GM12878 (cell line): ENCODE results near the gene MRPL41. TPM values are rescaled to one million over a fixed set of nuclear protein-coding genes. Genes with fewer than 3 reads are reported as not detected.

Experiments used
- ATAC-seq: fragments of 200-7000 bp; cut with Tn5 transposase; 3 replicates; pipeline ENCODE4 v1.9.1; 2020; ENCODE audit warnings: mild to moderate bottlenecking, moderate library complexity
- BruUV-seq: library from RNA; stranded (reverse); fragments of 400-500 nt; replicated peaks from 2 replicates; lab custom pipeline; 2021; lab: Mats Ljungman, UMichigan
- CTCF ChIA-PET: fragments of 300-600 bp; sonication (Branson Sonifier 250); formaldehyde crosslinking; extraction: SDS; loops from one replicate; lab custom pipeline; 2021; ENCODE audit warnings: inconsistent platforms; lab: Yijun Ruan, JAX
- POLR2A ChIA-PET: fragments of 350-600 bp; formaldehyde crosslinking; extraction: SDS; loops from one replicate; lab custom pipeline; 2021; ENCODE audit warnings: inconsistent platforms; lab: Charles Lee
- RAD21 ChIA-PET: fragments of 300-600 bp; sonication (Branson Sonifier 250); formaldehyde crosslinking; loops from one replicate; lab custom pipeline; 2023; ENCODE audit warnings: antibody characterized with exemption; ENCODE audit not compliant: unreplicated experiment; lab: Charles Lee
- SMC1A ChIA-PET: fragments of 300-600 bp; sonication (Branson Sonifier 250); formaldehyde crosslinking; loops from one replicate; lab custom pipeline; 2023; ENCODE audit not compliant: unreplicated experiment, uncharacterized antibody; lab: Charles Lee
- DNase-seq: peaks from one replicate; pipeline ENCODE4 v3.0.0-alpha.2; 2011; ENCODE audit warnings: low read depth, low spot score
- FAIRE-seq: peaks from 3 replicates; lab custom pipeline; 2011; peaks lifted over from hg19 to GRCh38; lab: Jason Lieb, UNC
- H2AFZ ChIP-seq: 2 replicates; pipeline ENCODE4 v1.6.0; 2011; ENCODE audit warnings: low read depth, low read length, control low read depth; ENCODE audit not compliant: control insufficient read depth
- H3K27ac ChIP-seq: 2 replicates; pipeline ENCODE4 v1.5.1; 2011; ENCODE audit warnings: control low read depth; ENCODE audit not compliant: control insufficient read depth, insufficient read depth
- H3K27me3 ChIP-seq, 2 experiments: replicated peaks in 1 of 2; 2 replicates each; pipeline versions ENCODE4 v1.6.0 to v1.6.1; 2011; ENCODE audit warnings: low read length in 1 of 2; ENCODE audit not compliant: control insufficient read depth in 2 of 2, insufficient read depth in 2 of 2
- H3K36me3 ChIP-seq, 2 experiments: 2 replicates each; pipeline ENCODE4 v1.5.1; 2011; ENCODE audit warnings: low read length in 1 of 2; ENCODE audit not compliant: control insufficient read depth in 2 of 2, insufficient read depth in 2 of 2
- H3K4me1 ChIP-seq: 2 replicates; pipeline ENCODE4 v1.6.1; 2011; ENCODE audit warnings: mild to moderate bottlenecking, low read length, moderate library complexity, mixed read lengths; ENCODE audit not compliant: control insufficient read depth, insufficient read depth
- H3K4me2 ChIP-seq: 2 replicates; pipeline ENCODE4 v1.6.0; 2011; ENCODE audit warnings: control low read depth; ENCODE audit not compliant: control insufficient read depth, insufficient read depth
- H3K4me3 ChIP-seq: fragments of 200-600 bp; sonication (generic); 2 replicates; pipeline ENCODE4 v1.5.1; 2016
- H3K79me2 ChIP-seq: 2 replicates; pipeline ENCODE4 v1.6.0; 2011; ENCODE audit warnings: low read length; ENCODE audit not compliant: control insufficient read depth, insufficient read depth
- H3K9ac ChIP-seq: 2 replicates; pipeline ENCODE4 v1.8.0; 2011; ENCODE audit warnings: low read length, control low read depth, mixed read lengths; ENCODE audit not compliant: control insufficient read depth, insufficient read depth
- H3K9me3 ChIP-seq: replicated peaks from 3 replicates; pipeline ENCODE4 v1.5.1; 2011; ENCODE audit warnings: mild to moderate bottlenecking, low read length; ENCODE audit not compliant: control insufficient read depth, insufficient read depth
- H4K20me1 ChIP-seq: 2 replicates; pipeline ENCODE4 v1.6.0; 2011; ENCODE audit not compliant: control insufficient read depth, insufficient read depth
- BCL3 ChIP-seq: IDR thresholded peaks from 2 replicates; pipeline ENCODE4 v1.6.1; 2011; ENCODE audit warnings: borderline replicate concordance, low read depth, mild to moderate bottlenecking, moderate library complexity, low read length; ENCODE audit not compliant: insufficient read depth, poor library complexity, severe bottlenecking
- BHLHE40 ChIP-seq, 2 experiments: fragments of 450-650 bp in 1 of 2; IDR thresholded peaks; 2 replicates each; pipeline ENCODE4 v1.6.1; 2011 to 2017; ENCODE audit warnings: low read depth in 2 of 2, borderline replicate concordance in 1 of 2, improper control_type of control experiment in 1 of 2, low read length in 1 of 2, mild to moderate bottlenecking in 1 of 2
- E2F4 ChIP-seq: IDR thresholded peaks from 2 replicates; pipeline ENCODE4 v1.6.1; 2012; ENCODE audit warnings: low read depth, low read length, improper control_type of control experiment
- FOXK2 ChIP-seq: fragments of 450-650 bp; IDR thresholded peaks from 2 replicates; pipeline ENCODE4 v1.6.1; 2017; ENCODE audit warnings: mild to moderate bottlenecking, moderate library complexity
- GABPA ChIP-seq: IDR thresholded peaks from 2 replicates; pipeline ENCODE4 v1.6.1; 2014; ENCODE audit warnings: antibody characterized with exemption, low read depth, mild to moderate bottlenecking, inconsistent platforms
- HCFC1 ChIP-seq: fragments of 150-350 bp; IDR thresholded peaks from 2 replicates; pipeline ENCODE4 v1.6.1; 2014; ENCODE audit warnings: low read length
- MEF2B ChIP-seq: fragments of 450-650 bp; IDR thresholded peaks from 2 replicates; pipeline ENCODE4 v1.6.1; 2018; ENCODE audit warnings: mild to moderate bottlenecking, moderate library complexity; ENCODE audit not compliant: partially characterized antibody, poor library complexity, severe bottlenecking
- MYB ChIP-seq: fragments of 150-350 bp; IDR thresholded peaks from 2 replicates; pipeline ENCODE4 v1.6.1; 2014; ENCODE audit warnings: mild to moderate bottlenecking, low read depth, low read length, borderline replicate concordance
- POU2F2 ChIP-seq: IDR thresholded peaks from 3 replicates; pipeline ENCODE4 v1.6.1; 2011; ENCODE audit warnings: low read depth, mild to moderate bottlenecking, low read length, borderline replicate concordance
- RAD21 ChIP-seq: IDR thresholded peaks from 2 replicates; pipeline ENCODE4 v1.6.1; 2011; ENCODE audit warnings: mild to moderate bottlenecking, low read depth, low read length, moderate library complexity; ENCODE audit not compliant: insufficient read depth
- STAT3 ChIP-seq: IDR thresholded peaks from 2 replicates; pipeline ENCODE4 v1.6.1; 2011; ENCODE audit warnings: low read depth, low read length, improper control_type of control experiment
- WRNIP1 ChIP-seq: IDR thresholded peaks from 2 replicates; pipeline ENCODE4 v1.6.1; 2011; ENCODE audit warnings: low read depth, low read length, improper control_type of control experiment, borderline replicate concordance
- YY1 ChIP-seq: IDR thresholded peaks from 2 replicates; pipeline ENCODE4 v1.6.1; 2011; ENCODE audit warnings: low read depth, mild to moderate bottlenecking, low read length
- ZBTB40 ChIP-seq: fragments of 450-650 bp; IDR thresholded peaks from 2 replicates; pipeline ENCODE4 v1.6.1; 2016; ENCODE audit warnings: mild to moderate bottlenecking, moderate library complexity, borderline replicate concordance
- ZNF24 ChIP-seq: fragments of 450-650 bp; IDR thresholded peaks from 2 replicates; pipeline ENCODE4 v1.6.1; 2017; ENCODE audit warnings: antibody characterized with exemption, mild to moderate bottlenecking
- WGBS: methylation state at CpG from one replicate; pipeline ENCODE4 v1.1.6; 2016; ENCODE audit warnings: low lambda C conversion rate; ENCODE audit not compliant: insufficient replicate concordance, insufficient coverage; ENCODE audit errors: missing lambda C conversion rate; 5-methylcytosine and 5-hydroxymethylcytosine counted together
- in situ Hi-C: fragments of 300-500 bp; cut with MboI; formaldehyde crosslinking; loops from 9 replicates; pipeline ENCODE4 v1.14.3; 2018; ENCODE audit warnings: mixed read lengths
- intact Hi-C: fragments of 100-400 bp; cut with micrococcal nuclease; formaldehyde crosslinking; loops from one replicate; pipeline ENCODE4 v1.14.2; 2022; ENCODE audit not compliant: unreplicated experiment
- polyA plus RNA-seq, 11 experiments: library from polyadenylated mRNA; depleted of rRNA in 4 of 11; unstranded in 6 of 11; stranded (reverse) in 5 of 11; fragments of >200 nt; fragmentation: Nextera tagmentation in 4 of 11; fragmentation: Illumina TruSeq in 1 of 11; extraction: Ambion mirVana in 4 of 11; extraction: Trizol in 1 of 11; gene quantifications; 1 replicate in 1 of 11; 2 replicates in 10 of 11; pipeline versions ENCODE4 v1.2.1 to v1.2.3, GENCODE V29; 2011 to 2016; ENCODE audit warnings: inconsistent platforms in 2 of 11, missing spikeins in 2 of 11, low read depth in 1 of 11
- total RNA-seq, 4 experiments: library from RNA; depleted of rRNA in 3 of 4; stranded (reverse); fragments of >200 nt in 3 of 4; fragmentation: Illumina TruSeq in 1 of 4; extraction: Trizol in 1 of 4; gene quantifications; 2 replicates each; pipeline versions ENCODE4 v1.2.1 to v1.2.3, GENCODE V29; 2013 to 2021

MRPL41 gene
- total and polyA plus RNA-seq, 10 of the 15 experiments (the other 5 are each of a cell fraction or from before 2014, with no cell fraction given) = 1.3 to 116 (median 40.1) TPM

GRCh38 chr9:137575716-137576411 is 24.2 kb downstream of the MRPL41 start:
- peak; percentile 51 for ATAC-seq
- WGBS = 6% methylated on average over 12 of the region's 12 CpGs
- TF ChIP-seq ZNF24 (no peak), POU2F2 (no peak), BHLHE40 (IDR thresholded peaks at IDR 0.05; ENCODE audit: borderline replicate concordance in 1 of 2, low read depth in 2 of 2, low read length in 1 of 2) (peak in 1 of 2 experiments; percentile 45; a peak in 1 of 4 replicates), GABPA (no peak), HCFC1 (no peak), E2F4 (no peak), RAD21 (0 out of 2 replicates have a peak, but pooled peaks have one; percentile 9), BCL3 (no peak), STAT3 (no peak), YY1 (no peak), ZBTB40 (no peak), WRNIP1 (no peak), MYB (no peak), FOXK2 (peak; percentile 54), MEF2B (peak; percentile 11)

More at GRCh38 chr9:137575716-137576411, 24.2 kb downstream of the MRPL41 start:
- ChIA-PET CTCF (interaction anchor here (1.1 kb wide), 1 partner anchor 18 kb away, joined by 3 read pairs; no protein-coding TSS in a partner anchor), RAD21 (interaction anchor here (0.6 to 2.0 kb wide), 3 partner anchors 24 to 153 kb away, joined by 4 to 5 read pairs (median 4); partner anchors contain the start of genes EXD3, MRPL41 and NOXA1), SMC1A (interaction anchor here (1.0 to 1.3 kb wide), 3 partner anchors 15 to 24 kb away, joined by 3 to 4 read pairs (median 3); partner anchors contain the start of genes MRPL41 and ZMYND19), POLR2A (interaction anchor here (0.7 to 1.7 kb wide), 3 partner anchors 24 to 116 kb away, joined by 3 to 7 read pairs (median 3); partner anchors contain the start of gene MRPL41)
- intact Hi-C loops = no loop called here
- no peak overlapping the region for H2AFZ ChIP-seq
- no TSS peak for BruUV-seq
- DNase-seq (peak; percentile 20), FAIRE-seq (no peak)
- peak overlapping the region; percentile 81 for H3K4me2 ChIP-seq
- no peaks in the 10 kb centered on the region for H3K27me3 ChIP-seq
- peaks cover 16% of the 10 kb centered on the region for H3K4me1 ChIP-seq
- H3K36me3 ChIP-seq = peaks cover 8 to 15% of the 10 kb centered on the region in 2 experiments
- in situ Hi-C loops = no loop called here
- H3K79me2 ChIP-seq = peaks cover 26% of the 10 kb centered on the region
- no peak overlapping the region for H3K9ac ChIP-seq
- H3K4me3 ChIP-seq = peak overlapping the region; percentile 60; the same call in 1 of the 2 replicates
- no peaks in the 10 kb centered on the region for H4K20me1 ChIP-seq
- H3K9me3 ChIP-seq = no peaks in the 10 kb centered on the region
- peak overlapping the region; percentile 38 for H3K27ac ChIP-seq
